ENCODE results near the gene TPSB2.

TPSB2 gene

GRCh38 chr16:1208239-1208830 is 21.6 kb downstream of the TPSB2 start:
- no peak overlapping the region for H3K9ac ChIP-seq (ENCODE audit: low read length)
- H3K79me2 ChIP-seq (ENCODE audit: low read length) = no peaks in the 10 kb centered on the region
- H2AFZ ChIP-seq (ENCODE audit: low read length) = no peak overlapping the region
- TF ChIP-seq EZH2phosphoT487 (IDR thresholded peaks at IDR 0.05; ENCODE audit: low read length) (no peak), EZH2 (optimal IDR thresholded peaks at IDR 0.05; ENCODE audit: low read depth, low read length) (no peak)
- TF ChIP-seq, protein P1, sequence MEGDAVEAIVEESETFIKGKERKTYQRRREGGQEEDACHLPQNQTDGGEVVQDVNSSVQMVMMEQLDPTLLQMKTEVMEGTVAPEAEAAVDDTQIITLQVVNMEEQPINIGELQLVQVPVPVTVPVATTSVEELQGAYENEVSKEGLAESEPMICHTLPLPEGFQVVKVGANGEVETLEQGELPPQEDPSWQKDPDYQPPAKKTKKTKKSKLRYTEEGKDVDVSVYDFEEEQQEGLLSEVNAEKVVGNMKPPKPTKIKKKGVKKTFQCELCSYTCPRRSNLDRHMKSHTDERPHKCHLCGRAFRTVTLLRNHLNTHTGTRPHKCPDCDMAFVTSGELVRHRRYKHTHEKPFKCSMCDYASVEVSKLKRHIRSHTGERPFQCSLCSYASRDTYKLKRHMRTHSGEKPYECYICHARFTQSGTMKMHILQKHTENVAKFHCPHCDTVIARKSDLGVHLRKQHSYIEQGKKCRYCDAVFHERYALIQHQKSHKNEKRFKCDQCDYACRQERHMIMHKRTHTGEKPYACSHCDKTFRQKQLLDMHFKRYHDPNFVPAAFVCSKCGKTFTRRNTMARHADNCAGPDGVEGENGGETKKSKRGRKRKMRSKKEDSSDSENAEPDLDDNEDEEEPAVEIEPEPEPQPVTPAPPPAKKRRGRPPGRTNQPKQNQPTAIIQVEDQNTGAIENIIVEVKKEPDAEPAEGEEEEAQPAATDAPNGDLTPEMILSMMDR (IDR thresholded peaks at IDR 0.05; ENCODE audit: low read length) = no peak
- H4K20me1 ChIP-seq (ENCODE audit: insufficient read depth, low read length) = no peaks in the 10 kb centered on the region
- no peaks in the 10 kb centered on the region for H3K9me3 ChIP-seq (replicated peaks; ENCODE audit: insufficient read depth, low read length)
- no peak overlapping the region for H3K4me2 ChIP-seq (ENCODE audit: low read depth, low read length)
- no peaks in the 10 kb centered on the region for H3K36me3 ChIP-seq (replicated peaks; ENCODE audit: insufficient read depth, low read length)
- no peak overlapping the region for H3K4me3 ChIP-seq (ENCODE audit: low read length)
- H3K27me3 ChIP-seq (replicated peaks; ENCODE audit: insufficient read depth, low read length) = peaks cover 87% of the 10 kb centered on the region
- no peak overlapping the region for H3K27ac ChIP-seq (ENCODE audit: low read length)
- no peaks in the 10 kb centered on the region for H3F3A ChIP-seq (ENCODE audit: insufficient read depth, low read length)
- DNase-seq = no peak
- H3K4me1 ChIP-seq (ENCODE audit: low read length) = no peaks in the 10 kb centered on the region
- no peaks in the 10 kb centered on the region for H3K9me2 ChIP-seq (replicated peaks; ENCODE audit: insufficient read depth, low read length)

DNA sequence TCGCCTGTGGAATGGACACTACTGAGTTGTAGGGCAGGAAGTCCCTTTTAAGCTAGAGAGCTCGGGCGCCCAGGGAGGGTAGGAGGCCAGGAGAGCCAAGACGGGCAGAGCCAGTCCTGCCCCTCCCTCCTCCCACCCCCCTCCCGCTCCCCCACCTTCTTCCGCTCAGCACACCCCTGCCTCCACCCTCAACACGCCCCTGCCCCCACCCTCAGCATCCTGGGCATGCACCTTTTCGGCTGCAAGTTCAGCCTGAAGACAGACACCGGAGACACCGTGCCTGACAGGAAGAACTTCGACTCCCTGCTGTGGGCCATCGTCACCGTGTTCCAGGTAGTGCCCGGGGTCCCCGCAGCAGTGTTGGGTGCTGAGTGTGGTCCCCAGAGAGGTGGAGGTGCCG is 23.2 kb downstream of the TPSB2 start:
- TF ChIP-seq EZH2phosphoT487 (IDR thresholded peaks at IDR 0.05; ENCODE audit: low read length) (no peak), EZH2 (optimal IDR thresholded peaks at IDR 0.05; ENCODE audit: low read depth, low read length) (no peak)
- TF ChIP-seq, protein P1 (IDR thresholded peaks at IDR 0.05; ENCODE audit: low read length) = no peak
- H3K27me3 ChIP-seq (replicated peaks; ENCODE audit: insufficient read depth, low read length) = peaks cover 87% of the 10 kb centered on the region
- no peak for DNase-seq

DNA sequence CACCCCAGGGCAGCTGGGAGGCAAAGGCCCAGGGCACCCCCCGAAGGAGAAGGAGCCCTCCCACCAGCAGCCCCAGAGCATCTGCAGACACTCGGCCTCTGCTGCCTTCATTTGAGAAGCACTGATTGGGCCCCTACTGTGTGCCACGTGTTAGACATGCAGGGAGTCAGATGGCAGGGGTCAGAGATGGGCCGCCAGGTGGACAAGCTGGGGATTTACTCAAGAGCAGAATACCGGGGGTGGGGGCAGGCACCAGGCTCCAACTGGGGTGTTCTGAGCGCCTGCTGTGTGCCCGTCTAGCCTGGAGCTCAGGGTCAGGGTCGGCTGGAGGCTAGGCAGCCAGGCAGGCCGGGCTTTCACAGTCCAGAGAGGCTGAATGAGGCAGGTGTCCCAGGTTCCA is 23.7 kb downstream of the TPSB2 start:
- TF ChIP-seq EZH2phosphoT487 (IDR thresholded peaks at IDR 0.05; ENCODE audit: low read length) = no peak
- TF ChIP-seq, protein P1 (IDR thresholded peaks at IDR 0.05; ENCODE audit: low read length) = no peak
- TF ChIP-seq EZH2 (optimal IDR thresholded peaks at IDR 0.05; ENCODE audit: low read depth, low read length) = no peak
- Histone ChIP-seq H2AFZ (ENCODE audit: low read length) (no peak overlapping the region), H3K9ac (ENCODE audit: low read length) (no peak overlapping the region), H3K9me3 (replicated peaks; ENCODE audit: insufficient read depth, low read length) (no peaks in the 10 kb centered on the region), H4K20me1 (ENCODE audit: insufficient read depth, low read length) (no peaks in the 10 kb centered on the region), H3K4me1 (ENCODE audit: low read length) (no peaks in the 10 kb centered on the region), H3K36me3 (replicated peaks; ENCODE audit: insufficient read depth, low read length) (no peaks in the 10 kb centered on the region), H3K9me2 (replicated peaks; ENCODE audit: insufficient read depth, low read length) (no peaks in the 10 kb centered on the region), H3K4me2 (ENCODE audit: low read depth, low read length) (no peak overlapping the region), H3K4me3 (ENCODE audit: low read length) (no peak overlapping the region), H3K27me3 (replicated peaks; ENCODE audit: insufficient read depth, low read length) (peaks cover 87% of the 10 kb centered on the region), H3F3A (ENCODE audit: insufficient read depth, low read length) (no peaks in the 10 kb centered on the region), H3K27ac (ENCODE audit: low read length) (no peak overlapping the region), H3K79me2 (ENCODE audit: low read length) (no peaks in the 10 kb centered on the region)
- DNase-seq = no peak

More for the DNA sequence above, 23.2 kb downstream of the TPSB2 start:
- Histone ChIP-seq H3F3A (ENCODE audit: insufficient read depth, low read length) (no peaks in the 10 kb centered on the region), H3K9ac (ENCODE audit: low read length) (no peak overlapping the region), H4K20me1 (ENCODE audit: insufficient read depth, low read length) (no peaks in the 10 kb centered on the region), H3K27ac (ENCODE audit: low read length) (no peak overlapping the region), H3K9me3 (replicated peaks; ENCODE audit: insufficient read depth, low read length) (no peaks in the 10 kb centered on the region), H3K79me2 (ENCODE audit: low read length) (no peaks in the 10 kb centered on the region), H3K9me2 (replicated peaks; ENCODE audit: insufficient read depth, low read length) (no peaks in the 10 kb centered on the region), H3K4me1 (ENCODE audit: low read length) (no peaks in the 10 kb centered on the region), H2AFZ (ENCODE audit: low read length) (no peak overlapping the region), H3K36me3 (replicated peaks; ENCODE audit: insufficient read depth, low read length) (no peaks in the 10 kb centered on the region), H3K4me3 (ENCODE audit: low read length) (no peak overlapping the region), H3K4me2 (ENCODE audit: low read depth, low read length) (no peak overlapping the region)
